WTC11 (cell line): Measurements from ENCODE around the gene PARP2. TPM values are rescaled to one million over a fixed set of nuclear protein-coding genes. Genes with fewer than 3 reads are reported as not detected.

Source experiments
- ATAC-seq: fragments of 200-7000 bp; cut with Tn5 transposase; 2 replicates; pipeline ENCODE4 v1.10.0; 2021; ENCODE audit warnings: mild to moderate bottlenecking, moderate library complexity
- CTCF ChIA-PET: fragments of 300-600 bp; sonication (Branson Sonifier 250); formaldehyde crosslinking; loops from one replicate; lab custom pipeline; 2021; ENCODE audit warnings: antibody characterized with exemption; lab: Charles Lee
- POLR2A ChIA-PET: fragments of 350-600 bp; sonication (Branson Sonifier 250); formaldehyde crosslinking; loops from one replicate; lab custom pipeline; 2021; ENCODE audit warnings: antibody characterized with exemption; lab: Charles Lee
- DNase-seq: peaks from one replicate; pipeline ENCODE4 v3.0.0; 2021; ENCODE audit warnings: low spot score
- H3K27ac Mint-ChIP-seq: 2 replicates; pipeline ENCODE4 v1.8.0; 2021; ENCODE audit warnings: mixed read lengths
- H3K27me3 Mint-ChIP-seq: 2 replicates; pipeline ENCODE4 v1.8.0; 2021; ENCODE audit warnings: low read depth, mild to moderate bottlenecking, moderate library complexity, mixed read lengths
- H3K36me3 Mint-ChIP-seq: 2 replicates; pipeline ENCODE4 v1.8.0; 2021; ENCODE audit warnings: mixed read lengths
- H3K4me1 Mint-ChIP-seq: 2 replicates; pipeline ENCODE4 v1.8.0; 2022; ENCODE audit warnings: mixed read lengths
- H3K4me3 Mint-ChIP-seq: 2 replicates; pipeline ENCODE4 v1.8.0; 2021; ENCODE audit warnings: mild to moderate bottlenecking, moderate library complexity, mixed read lengths
- H3K9me3 Mint-ChIP-seq: 2 replicates; pipeline ENCODE4 v1.8.0; 2021; ENCODE audit warnings: mixed read lengths
- AFF4 ChIP-seq: sonication (generic); formaldehyde crosslinking; IDR thresholded peaks from 2 replicates; pipeline ENCODE4 v1.8.1; 2023; ENCODE audit warnings: mild to moderate bottlenecking, missing genetic modification reagents, borderline replicate concordance
- AR ChIP-seq: fragments of 250-450 bp; sonication (Bioruptor Pico); IDR thresholded peaks from 2 replicates; pipeline ENCODE4 v1.9.0; 2021; ENCODE audit warnings: mild to moderate bottlenecking
- ATF3 ChIP-seq: sonication (generic); formaldehyde crosslinking; conservative IDR thresholded peaks from 2 replicates; pipeline ENCODE4 v1.8.1; 2022; ENCODE audit warnings: mild to moderate bottlenecking, missing genetic modification reagents
- ATF6 ChIP-seq: sonication (generic); formaldehyde crosslinking; IDR thresholded peaks from 2 replicates; pipeline ENCODE4 v1.8.1; 2023; ENCODE audit warnings: mild to moderate bottlenecking, missing genetic modification reagents
- CREB1 ChIP-seq: sonication (generic); formaldehyde crosslinking; IDR thresholded peaks from 2 replicates; pipeline ENCODE4 v1.8.0; 2023; ENCODE audit warnings: mild to moderate bottlenecking, missing genetic modification reagents
- E2F4 ChIP-seq: sonication (generic); formaldehyde crosslinking; IDR thresholded peaks from 2 replicates; pipeline ENCODE4 v1.8.1; 2022; ENCODE audit warnings: low read depth, mild to moderate bottlenecking, moderate library complexity, missing genetic modification reagents, borderline replicate concordance
- ERG ChIP-seq: fragments of 250-450 bp; sonication (Bioruptor Pico); IDR thresholded peaks from 2 replicates; pipeline ENCODE4 v1.8.0; 2021; ENCODE audit warnings: mild to moderate bottlenecking
- ESRRA ChIP-seq: sonication (generic); formaldehyde crosslinking; IDR thresholded peaks from 2 replicates; pipeline ENCODE4 v1.8.1; 2022; ENCODE audit warnings: mild to moderate bottlenecking, missing genetic modification reagents, borderline replicate concordance
- FOXP4 ChIP-seq: sonication (generic); formaldehyde crosslinking; IDR thresholded peaks from 2 replicates; pipeline ENCODE4 v1.8.0; 2022; ENCODE audit warnings: mild to moderate bottlenecking, missing genetic modification reagents
- NFATC4 ChIP-seq: fragments of 250-450 bp; sonication (Bioruptor Pico); IDR thresholded peaks from 2 replicates; pipeline ENCODE4 v1.9.0; 2021; ENCODE audit warnings: mild to moderate bottlenecking
- NR2C2 ChIP-seq: sonication (generic); formaldehyde crosslinking; IDR thresholded peaks from 2 replicates; pipeline ENCODE4 v1.8.0; 2022; ENCODE audit warnings: mild to moderate bottlenecking, missing genetic modification reagents
- SP1 ChIP-seq: sonication (generic); formaldehyde crosslinking; conservative IDR thresholded peaks from 2 replicates; pipeline ENCODE4 v1.8.1; 2022; ENCODE audit warnings: missing genetic modification reagents
- ZNF219 ChIP-seq: sonication (generic); formaldehyde crosslinking; IDR thresholded peaks from 2 replicates; pipeline ENCODE4 v1.8.0; 2023; ENCODE audit warnings: missing genetic modification reagents, mild to moderate bottlenecking, borderline replicate concordance
- ZNF671 ChIP-seq: fragments of 250-450 bp; sonication (Bioruptor Pico); IDR thresholded peaks from 2 replicates; pipeline ENCODE4 v1.8.0; 2021; ENCODE audit warnings: mild to moderate bottlenecking
- total RNA-seq: library from RNA; stranded (reverse); gene quantifications from 3 replicates; pipeline ENCODE4 v1.2.3, GENCODE V29; 2021

PARP2 gene
- total RNA-seq, 1 experiment from 2014 or later = 37.1 TPM

GRCh38 chr14:20400965-20401593 lies 57.6 kb downstream of the PARP2 start:
- no peak overlapping the region for H3K27ac Mint-ChIP-seq
- ATAC-seq (no peak), DNase-seq (no peak)
- H3K36me3 Mint-ChIP-seq = peaks cover 25% of the 10 kb centered on the region
- H3K27me3 Mint-ChIP-seq = no peaks in the 10 kb centered on the region
- ChIA-PET POLR2A (no interaction called here), CTCF (no interaction called here)
- H3K4me3 Mint-ChIP-seq = no peak overlapping the region
- no peak for TF ChIP-seq ATF3 (CRISPR knock-in tag)
- no peak for TF ChIP-seq ZNF671 (CRISPR knock-in tag)
- no peaks in the 10 kb centered on the region for H3K4me1 Mint-ChIP-seq
- H3K9me3 Mint-ChIP-seq = no peaks in the 10 kb centered on the region

- TF ChIP-seq ZNF219 (CRISPR knock-in tag) = no peak
- no peak for TF ChIP-seq E2F4
- TF ChIP-seq NR2C2 (CRISPR knock-in tag) = no peak
- TF ChIP-seq ATF6 (CRISPR knock-in tag) = no peak
- no peak for TF ChIP-seq ESRRA
- no peak for TF ChIP-seq AFF4
- TF ChIP-seq ERG (CRISPR knock-in tag) = no peak
- no peak for TF ChIP-seq NFATC4 (CRISPR knock-in tag)
- TF ChIP-seq ZNF671 (CRISPR knock-in tag) = no peak
- TF ChIP-seq AR (CRISPR knock-in tag) = no peak
- no peak for TF ChIP-seq SP1 (CRISPR knock-in tag)
- TF ChIP-seq FOXP4 (CRISPR knock-in tag) = no peak
- no peak for TF ChIP-seq CREB1 (CRISPR knock-in tag)
- H3K27ac Mint-ChIP-seq = no peak overlapping the region
- H3K4me1 Mint-ChIP-seq = no peaks in the 10 kb centered on the region
- no peak overlapping the region for H3K4me3 Mint-ChIP-seq
- no peaks in the 10 kb centered on the region for H3K27me3 Mint-ChIP-seq
- H3K36me3 Mint-ChIP-seq = peaks cover 29% of the 10 kb centered on the region
- DNase-seq = no peak
- ATAC-seq = no peak
- ChIA-PET POLR2A (no interaction called here), CTCF (interaction anchor here (3.0 kb wide), 1 partner anchor 12 kb away, joined by 9 read pairs; no protein-coding TSS in a partner anchor)
- no peaks in the 10 kb centered on the region for H3K9me3 Mint-ChIP-seq
Observed at GRCh38 chr14:20403521-20403920, 60.1 kb downstream of the PARP2 start.
